Activated CD4-positive, alpha-beta T cell treated with anti-CD3 and anti-CD28 coated beads for 36 hours (primary cell): Measurements from ENCODE around the gene LCN12. TPM values are rescaled to one million over a fixed set of nuclear protein-coding genes. Genes with fewer than 3 reads are reported as not detected.

Source experiments
- ATAC-seq: fragments of 200-7000 bp; cut with Tn5 transposase; one replicate; pipeline ENCODE4 v1.10.0; 2021; ENCODE audit warnings: mild to moderate bottlenecking, moderate library complexity
- CTCF ChIA-PET: fragments of 350-600 bp; sonication (Branson Sonifier 250); formaldehyde crosslinking; loops from one replicate; lab custom pipeline; 2021; ENCODE audit warnings: antibody characterized with exemption; lab: Charles Lee
- POLR2A ChIA-PET: fragments of 350-600 bp; sonication (Branson Sonifier 250); formaldehyde crosslinking; loops from one replicate; lab custom pipeline; 2021; ENCODE audit warnings: antibody characterized with exemption, inconsistent platforms; lab: Charles Lee
- DNase-seq: peaks from one replicate; pipeline ENCODE4 v3.0.0-alpha.2; 2020
- H3K27ac Mint-ChIP-seq: one replicate; pipeline ENCODE4 v1.8.0; 2021; ENCODE audit warnings: mixed read lengths
- H3K27me3 Mint-ChIP-seq: one replicate; pipeline ENCODE4 v1.8.0; 2021; ENCODE audit warnings: mixed read lengths
- H3K36me3 Mint-ChIP-seq: one replicate; pipeline ENCODE4 v1.8.0; 2021; ENCODE audit warnings: low read depth, mixed read lengths
- H3K4me1 Mint-ChIP-seq: one replicate; pipeline ENCODE4 v1.8.0; 2021; ENCODE audit warnings: mixed read lengths
- H3K4me3 Mint-ChIP-seq: one replicate; pipeline ENCODE4 v1.8.0; 2021; ENCODE audit warnings: mild to moderate bottlenecking, moderate library complexity, mixed read lengths
- H3K9me3 Mint-ChIP-seq: one replicate; pipeline ENCODE4 v1.8.0; 2021; ENCODE audit warnings: low read depth, mixed read lengths
- intact Hi-C, 2 experiments: fragments of 100-400 bp; cut with DNase I in 1 of 2; cut with micrococcal nuclease in 1 of 2; formaldehyde crosslinking; loops; one replicate each; pipeline versions ENCODE4 v1.14.2 to v1.15.1; 2022 to 2024; cut with DNase I, micrococcal nuclease
- total RNA-seq, 2 experiments: library from RNA; stranded (reverse); gene quantifications; one replicate each; pipeline ENCODE4 v1.2.3, GENCODE V29; 2021

LCN12 gene
- total RNA-seq, 2 experiments from 2014 or later, result 1.1 to 1.5 TPM

GRCh38 chr9:136917902-136918301 lies 34.2 kb upstream of the LCN12 start:
- no peaks in the 10 kb centered on the region for H3K9me3 Mint-ChIP-seq
- ATAC-seq (no peak), DNase-seq (no peak)
- no peaks in the 10 kb centered on the region for H3K27me3 Mint-ChIP-seq
- H3K4me1 Mint-ChIP-seq, result peaks cover 10% of the 10 kb centered on the region
- intact Hi-C loops, result no loop called here
- peaks cover 44% of the 10 kb centered on the region for H3K36me3 Mint-ChIP-seq
- H3K4me3 Mint-ChIP-seq, result no peak overlapping the region
- H3K27ac Mint-ChIP-seq, result no peak overlapping the region
- ChIA-PET POLR2A (no interaction called here), CTCF (no interaction called here)

GRCh38 chr9:136920069-136920468 lies 32.0 kb upstream of the LCN12 start:
- no peak overlapping the region for H3K27ac Mint-ChIP-seq
- H3K4me1 Mint-ChIP-seq, result peaks cover 10% of the 10 kb centered on the region
- ChIA-PET CTCF (interaction anchor here (0.9 kb wide), 1 partner anchor 135 kb away, joined by 3 read pairs; no protein-coding TSS in a partner anchor), POLR2A (interaction anchor here (0.6 kb wide), 1 partner anchor 1094 kb away, joined by 3 read pairs; no protein-coding TSS in a partner anchor)
- no peak for ATAC-seq
- intact Hi-C loops, result no loop called here
- DNase-seq, result no peak
- no peaks in the 10 kb centered on the region for H3K9me3 Mint-ChIP-seq
- no peak overlapping the region for H3K4me3 Mint-ChIP-seq
- H3K27me3 Mint-ChIP-seq, result no peaks in the 10 kb centered on the region
- peaks cover 42% of the 10 kb centered on the region for H3K36me3 Mint-ChIP-seq

- ChIA-PET POLR2A (interaction anchor here (0.6 kb wide), 1 partner anchor 1094 kb away, joined by 3 read pairs; no protein-coding TSS in a partner anchor), CTCF (interaction anchor here (0.9 kb wide), 1 partner anchor 135 kb away, joined by 3 read pairs; no protein-coding TSS in a partner anchor)
- Mint-ChIP-seq H3K9me3 (no peaks in the 10 kb centered on the region), H3K4me1 (peaks cover 5% of the 10 kb centered on the region), H3K4me3 (no peak overlapping the region), H3K27me3 (no peaks in the 10 kb centered on the region), H3K27ac (no peak overlapping the region), H3K36me3 (peaks cover 40% of the 10 kb centered on the region)
- intact Hi-C loops, result no loop called here
- DNase-seq (no peak), ATAC-seq (no peak)
Observed at GRCh38 chr9:136920734-136921231, 31.3 kb upstream of the LCN12 start.

- ATAC-seq, result no peak
- POLR2A ChIA-PET, result no interaction called here
- peaks cover 36% of the 10 kb centered on the region for H3K36me3 Mint-ChIP-seq
Observed at GRCh38 chr9:136921307-136921706, 30.8 kb upstream of the LCN12 start.

GRCh38 chr9:136921718-136922117 lies 30.4 kb upstream of the LCN12 start:
- H3K36me3 Mint-ChIP-seq, result peaks cover 34% of the 10 kb centered on the region

More at GRCh38 chr9:136921307-136921706, 30.8 kb upstream of the LCN12 start:
- H3K27me3 Mint-ChIP-seq, result no peaks in the 10 kb centered on the region
- no peaks in the 10 kb centered on the region for H3K4me1 Mint-ChIP-seq
- H3K4me3 Mint-ChIP-seq, result no peak overlapping the region
- H3K9me3 Mint-ChIP-seq, result no peaks in the 10 kb centered on the region
- intact Hi-C loops, result no loop called here
- no peak overlapping the region for H3K27ac Mint-ChIP-seq
- DNase-seq, result no peak
- CTCF ChIA-PET, result no interaction called here

GRCh38 chr9:136922540-136922939 lies 29.5 kb upstream of the LCN12 start:
- Mint-ChIP-seq H3K9me3 (no peaks in the 10 kb centered on the region), H3K36me3 (peaks cover 30% of the 10 kb centered on the region), H3K27me3 (no peaks in the 10 kb centered on the region), H3K4me3 (no peak overlapping the region), H3K4me1 (no peaks in the 10 kb centered on the region), H3K27ac (no peak overlapping the region)
- intact Hi-C loops, result no loop called here
- no peak for ATAC-seq
- DNase-seq, result no peak
- POLR2A ChIA-PET, result no interaction called here
- CTCF ChIA-PET, result interaction anchor here (0.6 kb wide), 1 partner anchor 13 kb away, joined by 3 read pairs; no protein-coding TSS in a partner anchor

More at GRCh38 chr9:136921718-136922117, 30.4 kb upstream of the LCN12 start:
- intact Hi-C loops, result no loop called here
- no peaks in the 10 kb centered on the region for H3K27me3 Mint-ChIP-seq
- CTCF ChIA-PET, result interaction anchor here (0.5 kb wide), 1 partner anchor 102 kb away, joined by 3 read pairs; no protein-coding TSS in a partner anchor
- POLR2A ChIA-PET, result no interaction called here
- no peak overlapping the region for H3K4me3 Mint-ChIP-seq
- ATAC-seq (no peak), DNase-seq (no peak)
- H3K9me3 Mint-ChIP-seq, result no peaks in the 10 kb centered on the region
- H3K4me1 Mint-ChIP-seq, result no peaks in the 10 kb centered on the region
- H3K27ac Mint-ChIP-seq, result no peak overlapping the region

- no peaks in the 10 kb centered on the region for H3K9me3 Mint-ChIP-seq
- intact Hi-C loops, result no loop called here
- POLR2A ChIA-PET, result interaction anchor here (0.6 kb wide), 1 partner anchor 22 kb away, joined by 6 read pairs; no protein-coding TSS in a partner anchor
- no peak for ATAC-seq
- CTCF ChIA-PET, result interaction anchor here (1.2 kb wide), 1 partner anchor 21 kb away, joined by 3 read pairs; no protein-coding TSS in a partner anchor
- no peaks in the 10 kb centered on the region for H3K4me1 Mint-ChIP-seq
- peaks cover 30% of the 10 kb centered on the region for H3K36me3 Mint-ChIP-seq
- DNase-seq, result no peak
- H3K27ac Mint-ChIP-seq, result no peak overlapping the region
- no peak overlapping the region for H3K4me3 Mint-ChIP-seq
- H3K27me3 Mint-ChIP-seq, result no peaks in the 10 kb centered on the region
Observed at GRCh38 chr9:136923881-136924280, 28.2 kb upstream of the LCN12 start.

- Mint-ChIP-seq H3K36me3 (peaks cover 24% of the 10 kb centered on the region), H3K9me3 (no peaks in the 10 kb centered on the region), H3K4me1 (no peaks in the 10 kb centered on the region), H3K4me3 (no peak overlapping the region), H3K27ac (peak overlapping the region; percentile 37), H3K27me3 (no peaks in the 10 kb centered on the region)
- POLR2A ChIA-PET, result no interaction called here
- no peak for DNase-seq
- intact Hi-C loops, result no loop called here
- CTCF ChIA-PET, result no interaction called here
- ATAC-seq, result no peak
Observed at GRCh38 chr9:136925414-136926153, 26.5 kb upstream of the LCN12 start.

- Mint-ChIP-seq H3K27ac (no peak overlapping the region), H3K27me3 (no peaks in the 10 kb centered on the region), H3K9me3 (no peaks in the 10 kb centered on the region), H3K4me1 (peaks cover 2% of the 10 kb centered on the region), H3K4me3 (no peak overlapping the region), H3K36me3 (peaks cover 21% of the 10 kb centered on the region)
- ATAC-seq (no peak), DNase-seq (no peak)
- intact Hi-C loops, result no loop called here
- ChIA-PET POLR2A (no interaction called here), CTCF (no interaction called here)
Observed at GRCh38 chr9:136926154-136926704, 25.8 kb upstream of the LCN12 start.

- no peak overlapping the region for H3K27ac Mint-ChIP-seq
- intact Hi-C loops, result no loop called here
- peaks cover 21% of the 10 kb centered on the region for H3K36me3 Mint-ChIP-seq
- no peaks in the 10 kb centered on the region for H3K9me3 Mint-ChIP-seq
- H3K4me1 Mint-ChIP-seq, result peaks cover 6% of the 10 kb centered on the region
- no peak overlapping the region for H3K4me3 Mint-ChIP-seq
- H3K27me3 Mint-ChIP-seq, result no peaks in the 10 kb centered on the region
- ATAC-seq (no peak), DNase-seq (no peak)
- POLR2A ChIA-PET, result no interaction called here
- CTCF ChIA-PET, result no interaction called here
Observed at GRCh38 chr9:136926749-136927148, 25.3 kb upstream of the LCN12 start.

GRCh38 chr9:136927343-136928271 lies 24.5 kb upstream of the LCN12 start:
- no peaks in the 10 kb centered on the region for H3K27me3 Mint-ChIP-seq
- CTCF ChIA-PET, result no interaction called here
- peak overlapping the region; percentile 7 for H3K27ac Mint-ChIP-seq

More at GRCh38 chr9:136927343-136928271, 24.5 kb upstream of the LCN12 start:
- Mint-ChIP-seq H3K4me1 (peaks cover 13% of the 10 kb centered on the region), H3K36me3 (peaks cover 25% of the 10 kb centered on the region), H3K4me3 (no peak overlapping the region), H3K9me3 (no peaks in the 10 kb centered on the region)
- DNase-seq (no peak), ATAC-seq (no peak)
- intact Hi-C loops, result no loop called here
- POLR2A ChIA-PET, result no interaction called here
